Measurements from ENCODE around the gene TACC3. TPM values are rescaled to one million over a fixed set of nuclear protein-coding genes. Genes with fewer than 3 reads are reported as not detected.

Gene TACC3
- total and polyA plus RNA-seq, 12 donors = 2.3 to 16.2 (median 4.8) TPM

DNA sequence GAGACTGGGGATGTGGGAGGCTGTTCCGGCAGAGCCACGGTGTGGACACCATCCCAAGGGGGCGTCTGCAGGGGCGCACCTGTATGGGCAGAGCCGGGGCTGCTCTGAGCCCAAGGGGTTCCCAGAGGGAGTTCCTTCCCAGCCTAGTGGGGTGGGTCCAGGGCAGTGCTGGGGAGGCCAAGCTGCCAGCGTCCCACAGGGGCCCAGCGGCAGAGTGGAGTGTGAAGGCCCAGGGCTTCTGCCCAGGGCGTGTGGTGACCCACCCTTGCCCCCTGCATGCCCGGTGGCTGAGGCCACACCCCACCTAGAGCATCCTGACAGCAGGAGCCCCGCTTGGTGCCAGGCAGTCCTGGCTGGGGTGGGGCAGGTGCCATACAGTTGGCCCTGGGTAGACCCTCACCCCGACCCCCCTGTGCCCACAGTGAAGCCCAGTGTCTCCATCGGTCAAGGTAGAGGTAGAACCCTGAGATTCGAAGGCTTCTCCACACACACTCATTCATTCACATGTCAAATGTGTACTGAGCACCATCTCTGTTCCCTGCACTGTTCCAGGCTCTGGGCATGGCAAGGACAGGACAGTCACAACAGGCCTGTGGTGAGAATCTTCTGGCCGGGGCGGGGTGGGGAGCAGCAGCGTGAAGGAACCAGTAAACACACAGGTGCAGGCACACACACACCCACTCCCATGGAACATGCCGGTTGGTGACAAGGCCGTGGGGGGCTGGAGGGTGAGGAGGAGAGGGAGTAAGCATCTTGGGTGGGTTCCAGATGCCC is 29.2 kb downstream of the TACC3 start:
- no peak overlapping the region for H3K4me3 ChIP-seq
- peaks cover 0 to 11% (median 7%) of the 10 kb centered on the region in 7 donors for H3K27me3 ChIP-seq
- WGBS, 2 donors = 88% methylated on average over 18 of the region's 18 CpGs
- ATAC-seq = no peak
- H3K36me3 ChIP-seq = peaks cover 0 to under 1% (median 0%) of the 10 kb centered on the region in 9 donors
- DNase-seq = no peak
- peaks cover 0 to 23% (median 14%) of the 10 kb centered on the region in 9 donors for H3K4me1 ChIP-seq
- H3K9me3 ChIP-seq = no peaks in the 10 kb centered on the region
- intact Hi-C loops (cut with DNase I) = loop anchor here in 2 of 10 donors (5.0 kb wide), 3 partner anchors 47 to 152 kb away; no protein-coding TSS in a partner anchor
- H3K27ac ChIP-seq = no peak overlapping the region
- TF ChIP-seq, protein P1, sequence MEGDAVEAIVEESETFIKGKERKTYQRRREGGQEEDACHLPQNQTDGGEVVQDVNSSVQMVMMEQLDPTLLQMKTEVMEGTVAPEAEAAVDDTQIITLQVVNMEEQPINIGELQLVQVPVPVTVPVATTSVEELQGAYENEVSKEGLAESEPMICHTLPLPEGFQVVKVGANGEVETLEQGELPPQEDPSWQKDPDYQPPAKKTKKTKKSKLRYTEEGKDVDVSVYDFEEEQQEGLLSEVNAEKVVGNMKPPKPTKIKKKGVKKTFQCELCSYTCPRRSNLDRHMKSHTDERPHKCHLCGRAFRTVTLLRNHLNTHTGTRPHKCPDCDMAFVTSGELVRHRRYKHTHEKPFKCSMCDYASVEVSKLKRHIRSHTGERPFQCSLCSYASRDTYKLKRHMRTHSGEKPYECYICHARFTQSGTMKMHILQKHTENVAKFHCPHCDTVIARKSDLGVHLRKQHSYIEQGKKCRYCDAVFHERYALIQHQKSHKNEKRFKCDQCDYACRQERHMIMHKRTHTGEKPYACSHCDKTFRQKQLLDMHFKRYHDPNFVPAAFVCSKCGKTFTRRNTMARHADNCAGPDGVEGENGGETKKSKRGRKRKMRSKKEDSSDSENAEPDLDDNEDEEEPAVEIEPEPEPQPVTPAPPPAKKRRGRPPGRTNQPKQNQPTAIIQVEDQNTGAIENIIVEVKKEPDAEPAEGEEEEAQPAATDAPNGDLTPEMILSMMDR (IDR thresholded peaks at IDR 0.05) = no peak

DNA sequence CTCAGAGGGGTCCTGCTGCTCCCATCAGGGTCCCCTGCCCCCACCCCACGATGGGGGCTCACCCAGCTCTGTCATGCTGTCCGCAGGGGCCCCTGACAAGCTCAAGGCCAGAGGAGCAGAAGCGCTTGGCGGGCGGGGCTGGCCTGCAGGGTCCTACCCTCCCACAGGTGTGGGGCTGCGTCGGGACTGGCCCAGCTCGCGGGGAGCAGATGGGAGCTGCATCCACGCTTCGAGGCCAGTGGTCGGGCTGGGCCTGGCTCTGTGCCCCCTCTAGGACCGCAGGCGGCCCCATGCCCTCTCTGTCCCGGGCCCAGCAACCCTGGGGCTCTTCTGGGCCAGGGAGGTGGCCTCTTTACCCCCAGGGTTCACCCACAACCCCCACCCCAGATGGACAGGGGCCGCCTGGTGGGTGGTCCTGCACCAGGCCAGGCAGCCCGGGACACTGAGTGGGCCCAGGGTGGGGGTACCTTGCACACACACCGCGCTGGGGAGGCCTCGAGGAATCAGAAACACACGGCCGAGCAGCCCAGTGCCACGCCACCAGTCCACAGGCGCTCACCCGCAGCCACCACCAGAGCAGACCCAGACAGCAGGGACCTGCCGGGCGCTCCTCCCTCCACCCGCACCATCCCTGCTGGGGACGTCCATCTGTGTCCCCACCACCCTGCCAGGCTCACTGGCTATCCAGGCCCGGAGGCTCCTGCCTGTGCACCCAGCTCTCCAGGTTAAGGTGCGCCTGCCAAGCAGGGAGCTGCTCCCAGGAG is 30.0 kb downstream of the TACC3 start:
- Histone ChIP-seq H3K9me3 (no peaks in the 10 kb centered on the region), H3K27ac (no peak overlapping the region), H3K36me3 (no peaks in the 10 kb centered on the region), H3K4me3 (no peak overlapping the region), H3K27me3 (peaks cover 0 to 11% (median 7%) of the 10 kb centered on the region in 7 donors), H3K4me1 (peaks cover 0 to 23% (median 14%) of the 10 kb centered on the region in 9 donors)
- WGBS, 2 donors = 93 to 96% methylated on average over 31 of the region's 31 CpGs
- DNase-seq (no peak), ATAC-seq (no peak)
- TF ChIP-seq, protein P1 (IDR thresholded peaks at IDR 0.05) = no peak
- intact Hi-C loops (cut with DNase I) = loop anchor here in 2 of 10 donors (5.0 kb wide), 3 partner anchors 46 to 151 kb away; no protein-coding TSS in a partner anchor

DNA sequence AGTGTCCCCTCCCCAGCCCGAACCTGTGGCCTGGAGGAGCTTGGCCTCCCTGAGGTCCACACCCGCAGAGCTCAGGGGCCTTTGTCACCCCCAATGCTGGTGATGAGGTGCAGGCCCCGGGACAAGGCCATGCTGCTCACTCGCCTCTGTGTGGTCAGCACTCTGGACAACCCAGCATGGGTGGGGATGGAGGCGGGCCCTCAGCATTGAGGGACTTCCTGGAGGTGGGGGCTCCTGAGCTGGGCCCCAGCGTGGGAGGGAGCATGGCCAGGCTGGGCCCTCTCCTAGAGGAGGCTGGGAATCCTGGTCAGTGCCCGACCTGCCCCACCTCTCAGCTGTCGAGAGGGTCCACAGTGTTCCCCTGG is 30.6 kb downstream of the TACC3 start:
- no peaks in the 10 kb centered on the region for H3K9me3 ChIP-seq
- intact Hi-C loops (cut with DNase I) = loop anchor here in 2 of 10 donors (5.0 kb wide), 3 partner anchors 45 to 150 kb away; no protein-coding TSS in a partner anchor
- ATAC-seq (peak in 1 of 8 donors; percentile 10), DNase-seq (no peak)
- peaks cover 0 to 23% (median 14%) of the 10 kb centered on the region in 9 donors for H3K4me1 ChIP-seq
- no peak overlapping the region for H3K4me3 ChIP-seq
- H3K27me3 ChIP-seq = peaks cover 0 to 11% (median 7%) of the 10 kb centered on the region in 7 donors
- WGBS, 2 donors = 78 to 88% methylated on average over 8 of the region's 8 CpGs
- no peaks in the 10 kb centered on the region for H3K36me3 ChIP-seq
- H3K27ac ChIP-seq = no peak overlapping the region
- TF ChIP-seq, protein P1 (IDR thresholded peaks at IDR 0.05) = no peak

Data from heart right ventricle (tissue), 16 donors.